ENCODE data around the gene PKD1. TPM values are rescaled to one million over a fixed set of nuclear protein-coding genes. Genes with fewer than 3 reads are reported as not detected.

PKD1 gene
- total and polyA plus RNA-seq, 2 donors (not counting 1 experiment from before 2014, with no cell fraction given) = 100 to 116 TPM

- POLR2A ChIA-PET = no interaction called here
- Histone ChIP-seq H3K27ac (ENCODE audit: low read length in 2 of 2) (no peak overlapping the region), H3K9ac (ENCODE audit: low read length) (no peak overlapping the region), H2AFZ (ENCODE audit: insufficient read depth, low read depth, low read length, poor library complexity, severe bottlenecking) (no peak overlapping the region), H4K20me1 (ENCODE audit: control insufficient read depth, insufficient read depth, low read length, poor library complexity, severe bottlenecking) (no peaks in the 10 kb centered on the region), H3K36me3 (replicated peaks in 1 of 2; ENCODE audit: control extremely low read depth in 1 of 2, control insufficient read depth in 1 of 2, extremely low read depth in 1 of 2, insufficient read depth in 2 of 2, low read length in 1 of 2) (peaks cover 0 to 37% of the 10 kb centered on the region in 2 experiments), H3K4me1 (ENCODE audit: control insufficient read depth in 2 of 2, insufficient read depth in 2 of 2, low read length in 2 of 2) (peaks cover 0 to 3% of the 10 kb centered on the region in 2 donors), H3K27me3 (replicated peaks in 1 of 4; ENCODE audit: control extremely low read depth in 1 of 4, control insufficient read depth in 3 of 4, insufficient read depth in 4 of 4, low read length in 3 of 4) (no peaks in the 10 kb centered on the region), H3K79me2 (ENCODE audit: control insufficient read depth, insufficient read depth, low read length) (no peaks in the 10 kb centered on the region), H3K4me3 (ENCODE audit: control extremely low read depth in 1 of 5, extremely low read depth in 1 of 5, insufficient read depth in 1 of 5, low read depth in 2 of 5, low read length in 4 of 5) (no peak overlapping the region), H3K9me3 (ENCODE audit: control extremely low read depth in 1 of 3, control insufficient read depth in 2 of 3, insufficient read depth in 1 of 3, low read length in 2 of 3) (no peaks in the 10 kb centered on the region), H3K4me2 (replicated peaks; ENCODE audit: low read depth, low read length, poor library complexity, severe bottlenecking) (no peak overlapping the region)
- CTCF ChIA-PET = no interaction called here
- no peaks in the 10 kb centered on the region for H3K27me3 Mint-ChIP-seq
- no peak overlapping the region for H3K27ac Mint-ChIP-seq
- H3K4me1 Mint-ChIP-seq = no peaks in the 10 kb centered on the region
- intact Hi-C loops (cut with micrococcal nuclease) = no loop called here
- 96% methylated on average over 35 of the region's 35 CpGs for WGBS (ENCODE audit: insufficient coverage)
- no peak for DNase-seq
- no peak for ATAC-seq (ENCODE audit: low read depth)
- no peak overlapping the region for H3K4me3 Mint-ChIP-seq
- H3K9me3 Mint-ChIP-seq (ENCODE audit: insufficient read depth) = no peaks in the 10 kb centered on the region
- TF ChIP-seq CTCF (IDR thresholded peaks at IDR 0.05) (no peak), EZH2 (IDR thresholded peaks at IDR 0.05; ENCODE audit: borderline replicate concordance, insufficient read depth, low read depth, low read length, poor library complexity, severe bottlenecking) (no peak)
These were observed 54.3 kb downstream of the PKD1 start for GRCh38 chr16:2081201-2082084.

- H2AFZ ChIP-seq (ENCODE audit: insufficient read depth, low read depth, low read length, poor library complexity, severe bottlenecking) = no peak overlapping the region
- no peaks in the 10 kb centered on the region for H3K27me3 Mint-ChIP-seq
- ATAC-seq (ENCODE audit: low read depth) (no peak), DNase-seq (no peak)
- CTCF ChIA-PET = no interaction called here
- H3K4me1 Mint-ChIP-seq = no peaks in the 10 kb centered on the region
- no peaks in the 10 kb centered on the region for H3K4me1 ChIP-seq (ENCODE audit: control insufficient read depth in 2 of 2, insufficient read depth in 2 of 2, low read length in 2 of 2)
- H3K4me3 ChIP-seq (ENCODE audit: control extremely low read depth in 1 of 5, extremely low read depth in 1 of 5, insufficient read depth in 1 of 5, low read depth in 2 of 5, low read length in 4 of 5) = no peak overlapping the region
- 97% methylated on average over 16 of the region's 16 CpGs for WGBS (ENCODE audit: insufficient coverage)
- peaks cover 0 to 35% of the 10 kb centered on the region in 2 experiments for H3K36me3 ChIP-seq (replicated peaks in 1 of 2; ENCODE audit: control extremely low read depth in 1 of 2, control insufficient read depth in 1 of 2, extremely low read depth in 1 of 2, insufficient read depth in 2 of 2, low read length in 1 of 2)
- no peak overlapping the region for H3K27ac Mint-ChIP-seq
- no peaks in the 10 kb centered on the region for H3K79me2 ChIP-seq (ENCODE audit: control insufficient read depth, insufficient read depth, low read length)
- no peaks in the 10 kb centered on the region for H4K20me1 ChIP-seq (ENCODE audit: control insufficient read depth, insufficient read depth, low read length, poor library complexity, severe bottlenecking)
- H3K4me3 Mint-ChIP-seq = no peak overlapping the region
- no peak overlapping the region for H3K9ac ChIP-seq (ENCODE audit: low read length)
- H3K9me3 Mint-ChIP-seq (ENCODE audit: insufficient read depth) = no peaks in the 10 kb centered on the region
- TF ChIP-seq CTCF (IDR thresholded peaks at IDR 0.05) (no peak), EZH2 (IDR thresholded peaks at IDR 0.05; ENCODE audit: borderline replicate concordance, insufficient read depth, low read depth, low read length, poor library complexity, severe bottlenecking) (no peak)
- no peaks in the 10 kb centered on the region for H3K27me3 ChIP-seq (replicated peaks in 1 of 4; ENCODE audit: control extremely low read depth in 1 of 4, control insufficient read depth in 3 of 4, insufficient read depth in 4 of 4, low read length in 3 of 4)
- no peak overlapping the region for H3K27ac ChIP-seq (ENCODE audit: low read length in 2 of 2)
- POLR2A ChIA-PET = no interaction called here
- H3K9me3 ChIP-seq (ENCODE audit: control extremely low read depth in 1 of 3, control insufficient read depth in 2 of 3, insufficient read depth in 1 of 3, low read length in 2 of 3) = no peaks in the 10 kb centered on the region
- no peak overlapping the region for H3K4me2 ChIP-seq (replicated peaks; ENCODE audit: low read depth, low read length, poor library complexity, severe bottlenecking)
- intact Hi-C loops (cut with micrococcal nuclease) = no loop called here
These were observed 55.7 kb downstream of the PKD1 start for GRCh38 chr16:2079991-2080390.

All from B cell (primary cell).